Large intestine (tissue), 3 donors: ENCODE data around the gene ARHGAP33. TPM values are rescaled to one million over a fixed set of nuclear protein-coding genes. Genes with fewer than 3 reads are reported as not detected.

ENCODE experiments used
- DNase-seq, 2 donors: peaks; one replicate each; pipeline versions ENCODE4 v3.0.0 to v3.0.0-alpha.2; 2013
- H3K27ac ChIP-seq: one replicate; pipeline ENCODE4 v1.5.1; 2013; ENCODE audit warnings: low read length
- H3K27me3 ChIP-seq: 2 replicates; pipeline ENCODE4 v1.6.1; 2013; ENCODE audit warnings: low read length; ENCODE audit not compliant: control insufficient read depth, insufficient read depth
- H3K36me3 ChIP-seq: 2 replicates; pipeline ENCODE4 v1.6.1; 2013; ENCODE audit warnings: low read length; ENCODE audit not compliant: control insufficient read depth, insufficient read depth
- H3K4me1 ChIP-seq: one replicate; pipeline ENCODE4 v1.6.1; 2013; ENCODE audit warnings: low read length; ENCODE audit not compliant: control insufficient read depth, insufficient read depth
- H3K4me3 ChIP-seq: one replicate; pipeline ENCODE4 v1.5.1; 2013; ENCODE audit warnings: low read length
- H3K9me3 ChIP-seq: one replicate; pipeline ENCODE4 v1.6.1; 2013; ENCODE audit warnings: mild to moderate bottlenecking, low read depth, low read length, moderate library complexity; ENCODE audit not compliant: control insufficient read depth
- WGBS: methylation state at CpG from one replicate; pipeline ENCODE4 v1.1.5; 2013; ENCODE audit warnings: low lambda C conversion rate; ENCODE audit not compliant: insufficient coverage; 5-methylcytosine and 5-hydroxymethylcytosine counted together
- polyA plus RNA-seq: library from polyadenylated mRNA; unstranded; fragments of 120-200 nt; gene quantifications from one replicate; pipeline ENCODE4 v1.2.1, GENCODE V29; 2013

ARHGAP33 gene
- polyA plus RNA-seq, 1 donor: 22.2 TPM

- WGBS: no CpG with 5 or more reads among the region's 45 CpGs
- H3K36me3 ChIP-seq: peaks cover 15% of the 10 kb centered on the region
- H3K4me1 ChIP-seq: peaks cover 20% of the 10 kb centered on the region
- peak; percentile 99 for DNase-seq
- H3K27me3 ChIP-seq: no peaks in the 10 kb centered on the region
- H3K4me3 ChIP-seq: peak within 1 kb of the TSS; percentile 91
- H3K9me3 ChIP-seq: no peaks in the 10 kb centered on the region
- H3K27ac ChIP-seq: no peak within 1 kb of the TSS
Observed at GRCh38 chr19:35748106-35749020, 27.0 kb upstream of the ARHGAP33 start, which contains the start of gene LIN37. Gene LIN37 (plus strand): TSS chr19:35748576. CDS start chr19:35748725, 149 bp downstream.

DNA sequence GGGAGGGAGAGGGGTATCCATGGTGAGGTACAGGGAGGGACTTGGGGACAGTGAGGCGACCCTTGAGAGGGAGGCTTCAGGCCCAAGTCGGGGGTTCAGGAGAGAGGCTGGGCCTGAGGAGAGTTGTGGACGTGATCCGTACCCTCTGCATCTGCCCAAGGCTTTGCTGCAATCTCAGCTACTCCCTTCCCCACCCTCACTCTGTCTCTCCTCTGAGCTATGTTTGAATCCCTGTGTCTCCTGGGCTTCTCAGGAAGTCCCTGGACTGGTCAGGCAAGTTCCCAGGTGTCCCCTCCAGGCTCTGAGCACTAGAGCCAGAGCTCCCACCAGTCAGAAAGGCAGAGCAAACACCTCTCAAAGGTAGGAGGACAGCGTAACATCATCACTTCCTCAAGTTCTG, 25.2 kb upstream of the ARHGAP33 start:
- peaks cover 16% of the 10 kb centered on the region for H3K4me1 ChIP-seq
- no CpG with 5 or more reads among the region's 5 CpGs for WGBS

GRCh38 chr19:35751839-35752745, 23.3 kb upstream of the ARHGAP33 start:
- no peaks in the 10 kb centered on the region for H3K9me3 ChIP-seq
- H3K4me3 ChIP-seq: no peak overlapping the region
- DNase-seq: no peak
- H3K4me1 ChIP-seq: peaks cover 27% of the 10 kb centered on the region
- H3K27ac ChIP-seq: no peak overlapping the region
- H3K27me3 ChIP-seq: peaks cover 21% of the 10 kb centered on the region
- no CpG with 5 or more reads among the region's 14 CpGs for WGBS
- H3K36me3 ChIP-seq: peaks cover 19% of the 10 kb centered on the region

More for the DNA sequence above, 25.2 kb upstream of the ARHGAP33 start:
- no peaks in the 10 kb centered on the region for H3K9me3 ChIP-seq
- H3K27me3 ChIP-seq: peaks cover 2% of the 10 kb centered on the region
- H3K27ac ChIP-seq: no peak overlapping the region
- no peak overlapping the region for H3K4me3 ChIP-seq
- DNase-seq: no peak
- H3K36me3 ChIP-seq: peaks cover 19% of the 10 kb centered on the region

DNA sequence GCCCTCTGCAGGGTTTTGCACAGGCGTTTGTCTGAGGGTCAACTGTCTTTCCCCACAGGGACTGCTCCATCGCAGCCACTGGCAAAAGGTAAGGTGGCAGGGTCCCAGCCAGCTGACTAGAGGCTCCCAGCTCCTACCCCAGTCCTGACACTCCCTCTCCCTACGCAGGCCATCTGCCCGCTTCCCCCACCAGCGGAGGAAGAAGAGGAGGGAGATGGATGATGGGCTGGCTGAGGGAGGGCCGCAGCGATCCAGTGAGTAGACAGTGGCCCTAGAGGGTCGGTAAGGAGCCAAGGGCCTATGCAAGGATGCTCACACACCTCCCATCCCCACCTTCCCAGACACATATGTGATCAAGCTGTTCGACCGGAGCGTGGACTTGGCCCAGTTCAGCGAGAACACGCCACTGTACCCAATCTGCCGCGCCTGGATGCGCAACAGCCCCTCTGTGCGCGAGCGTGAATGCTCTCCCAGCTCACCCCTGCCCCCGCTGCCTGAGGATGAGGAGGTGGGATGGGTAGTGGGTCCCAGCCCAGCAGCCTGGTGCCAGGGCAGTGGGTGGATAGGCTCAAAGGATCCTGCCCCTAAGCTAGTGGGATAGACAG, 22.5 kb upstream of the ARHGAP33 start:
- H3K27me3 ChIP-seq: peaks cover 23% of the 10 kb centered on the region
- peaks cover 29% of the 10 kb centered on the region for H3K4me1 ChIP-seq
- no peak for DNase-seq
- H3K36me3 ChIP-seq: peaks cover 19% of the 10 kb centered on the region
- WGBS: no CpG with 5 or more reads among the region's 20 CpGs
- H3K4me3 ChIP-seq: no peak overlapping the region
- no peaks in the 10 kb centered on the region for H3K9me3 ChIP-seq
- no peak overlapping the region for H3K27ac ChIP-seq

- WGBS: no CpG with 5 or more reads among the region's 20 CpGs
Observed at GRCh38 chr19:35753634-35754369, 21.6 kb upstream of the ARHGAP33 start.

GRCh38 chr19:35754370-35755130, 20.8 kb upstream of the ARHGAP33 start:
- no CpG with 5 or more reads among the region's 13 CpGs for WGBS
- H3K4me3 ChIP-seq: no peak overlapping the region
- peaks cover 25% of the 10 kb centered on the region for H3K4me1 ChIP-seq
- H3K9me3 ChIP-seq: no peaks in the 10 kb centered on the region
- no peak overlapping the region for H3K27ac ChIP-seq
- peaks cover 23% of the 10 kb centered on the region for H3K27me3 ChIP-seq
- H3K36me3 ChIP-seq: peaks cover 19% of the 10 kb centered on the region
- no peak for DNase-seq

More at GRCh38 chr19:35753634-35754369, 21.6 kb upstream of the ARHGAP33 start:
- Histone ChIP-seq H3K27ac (no peak overlapping the region), H3K4me1 (peaks cover 27% of the 10 kb centered on the region), H3K4me3 (no peak overlapping the region), H3K27me3 (peaks cover 23% of the 10 kb centered on the region), H3K36me3 (peaks cover 19% of the 10 kb centered on the region), H3K9me3 (no peaks in the 10 kb centered on the region)
- DNase-seq: no peak

- peaks cover 24% of the 10 kb centered on the region for H3K36me3 ChIP-seq
- WGBS: no CpG with 5 or more reads among the region's 17 CpGs
- peaks cover 23% of the 10 kb centered on the region for H3K27me3 ChIP-seq
- peak overlapping the region; percentile 25 for H3K4me3 ChIP-seq
- DNase-seq: no peak
- H3K9me3 ChIP-seq: no peaks in the 10 kb centered on the region
- H3K27ac ChIP-seq: no peak overlapping the region
- peaks cover 25% of the 10 kb centered on the region for H3K4me1 ChIP-seq
Observed at GRCh38 chr19:35755131-35755549, 20.2 kb upstream of the ARHGAP33 start.

DNA sequence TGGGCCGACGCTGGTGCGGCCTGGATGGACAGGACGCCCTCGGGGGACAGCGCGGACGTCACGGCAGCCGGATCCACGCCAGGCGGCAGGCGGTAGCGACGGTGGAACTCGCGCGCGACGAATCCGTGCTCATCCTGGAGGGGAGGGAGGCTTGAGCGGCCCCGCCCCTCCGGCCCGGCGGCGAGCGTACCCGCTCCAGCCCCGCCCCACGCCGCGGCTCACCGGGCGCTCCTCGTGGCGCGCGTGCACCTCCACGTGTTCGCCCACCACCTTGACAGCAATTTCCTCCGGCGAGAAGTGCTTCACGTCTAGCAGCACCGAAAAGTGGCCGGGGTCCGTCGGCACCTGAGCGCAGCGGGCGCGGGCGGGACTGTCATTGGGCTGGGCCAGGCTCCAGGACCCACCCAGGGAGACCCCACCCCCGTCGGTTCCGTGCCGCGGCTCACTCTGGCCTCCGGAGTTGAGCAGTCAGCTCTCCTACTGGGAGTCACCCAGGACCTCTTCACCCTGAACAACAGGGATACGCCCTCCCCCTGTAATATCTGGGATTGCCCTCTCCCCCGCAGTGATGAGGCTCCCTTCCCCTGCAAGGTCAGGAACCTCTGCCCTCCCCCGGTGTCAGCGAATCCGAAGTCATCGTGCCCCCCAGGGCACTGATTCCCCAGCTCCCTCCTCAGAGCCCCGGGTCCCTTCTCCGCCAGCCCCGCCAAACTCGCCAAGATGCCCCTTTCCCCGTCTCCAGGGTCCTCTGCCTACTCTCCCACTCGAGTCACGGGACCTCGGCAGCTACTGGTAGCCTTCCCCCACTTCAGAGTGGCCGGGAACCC, 19.6 kb upstream of the ARHGAP33 start:
- Histone ChIP-seq H3K4me3 (peak overlapping the region; percentile 81), H3K27me3 (peaks cover 23% of the 10 kb centered on the region), H3K27ac (peak overlapping the region; percentile 67), H3K36me3 (peaks cover 26% of the 10 kb centered on the region), H3K4me1 (peaks cover 25% of the 10 kb centered on the region), H3K9me3 (no peaks in the 10 kb centered on the region)
- peak; percentile 56 to 59 for DNase-seq
- no CpG with 5 or more reads among the region's 74 CpGs for WGBS
